Measurements from ENCODE around the gene CABP4. TPM values are rescaled to one million over a fixed set of nuclear protein-coding genes. Genes with fewer than 3 reads are reported as not detected.
"Not testable (repeated sequence)": the region's sequence is repeated elsewhere in the genome, so short reads cannot be mapped to it uniquely, and the experiment has no call there.

CABP4 gene
- total RNA-seq, 2 donors from 2014 or later = 3.1 TPM; not detected in 1

- Histone ChIP-seq H3K27me3 (no peaks in the 10 kb centered on the region), H3K36me3 (replicated peaks in 1 of 2; ENCODE audit: insufficient read depth in 1 of 2, low read depth in 2 of 2) (no peaks in the 10 kb centered on the region), H3K9me3 (no peaks in the 10 kb centered on the region), H3K27ac (no peak overlapping the region), H3K4me3 (no peak overlapping the region), H3K4me1 (peaks cover 38% of the 10 kb centered on the region)
- no peak for DNase-seq
- 75% methylated on average over 6 of the region's 6 CpGs for WGBS, 2 donors
- no peak for TF ChIP-seq POLR2A (IDR thresholded peaks at IDR 0.05)
- TF ChIP-seq, protein P1, sequence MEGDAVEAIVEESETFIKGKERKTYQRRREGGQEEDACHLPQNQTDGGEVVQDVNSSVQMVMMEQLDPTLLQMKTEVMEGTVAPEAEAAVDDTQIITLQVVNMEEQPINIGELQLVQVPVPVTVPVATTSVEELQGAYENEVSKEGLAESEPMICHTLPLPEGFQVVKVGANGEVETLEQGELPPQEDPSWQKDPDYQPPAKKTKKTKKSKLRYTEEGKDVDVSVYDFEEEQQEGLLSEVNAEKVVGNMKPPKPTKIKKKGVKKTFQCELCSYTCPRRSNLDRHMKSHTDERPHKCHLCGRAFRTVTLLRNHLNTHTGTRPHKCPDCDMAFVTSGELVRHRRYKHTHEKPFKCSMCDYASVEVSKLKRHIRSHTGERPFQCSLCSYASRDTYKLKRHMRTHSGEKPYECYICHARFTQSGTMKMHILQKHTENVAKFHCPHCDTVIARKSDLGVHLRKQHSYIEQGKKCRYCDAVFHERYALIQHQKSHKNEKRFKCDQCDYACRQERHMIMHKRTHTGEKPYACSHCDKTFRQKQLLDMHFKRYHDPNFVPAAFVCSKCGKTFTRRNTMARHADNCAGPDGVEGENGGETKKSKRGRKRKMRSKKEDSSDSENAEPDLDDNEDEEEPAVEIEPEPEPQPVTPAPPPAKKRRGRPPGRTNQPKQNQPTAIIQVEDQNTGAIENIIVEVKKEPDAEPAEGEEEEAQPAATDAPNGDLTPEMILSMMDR (IDR thresholded peaks at IDR 0.05) = no peak
- intact Hi-C loops (cut with DNase I) = no loop called here
- no peak for ATAC-seq
Measured at GRCh38 chr11:67422891-67423290, 32.3 kb upstream of the CABP4 start.

DNA sequence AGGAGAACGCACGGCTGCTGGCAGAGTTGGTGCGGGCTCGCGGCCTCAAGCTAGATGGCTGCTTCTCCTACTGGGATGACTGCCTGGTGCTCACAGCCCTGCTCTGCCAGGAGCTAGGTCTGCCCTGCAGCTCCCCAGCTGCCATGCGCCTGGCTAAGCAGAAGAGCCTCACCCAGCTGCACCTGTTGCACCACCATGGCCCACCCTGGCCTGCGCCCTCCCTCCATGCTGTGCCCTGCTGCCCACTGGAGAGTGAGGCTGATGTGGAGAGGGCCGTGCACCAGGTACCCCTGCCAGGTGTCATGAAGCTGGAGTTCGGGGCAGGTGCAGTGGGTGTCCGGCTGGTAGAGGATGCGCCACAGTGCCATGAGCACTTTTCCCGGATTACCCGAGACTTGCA lies 31.7 kb upstream of the CABP4 start:
- ATAC-seq (no peak), DNase-seq (no peak)
- H3K27me3 ChIP-seq = no peaks in the 10 kb centered on the region
- H3K27ac ChIP-seq = no peak overlapping the region
- H3K9me3 ChIP-seq = no peaks in the 10 kb centered on the region
- intact Hi-C loops (cut with DNase I) = no loop called here
- H3K4me1 ChIP-seq = peaks cover 33% of the 10 kb centered on the region
- WGBS, 2 donors = 94% methylated on average over 5 to 13 of the region's 13 CpGs
- H3K36me3 ChIP-seq (replicated peaks in 1 of 2; ENCODE audit: insufficient read depth in 1 of 2, low read depth in 2 of 2) = no peaks in the 10 kb centered on the region
- TF ChIP-seq, protein P1 (IDR thresholded peaks at IDR 0.05) = no peak
- TF ChIP-seq POLR2A (IDR thresholded peaks at IDR 0.05) = no peak
- H3K4me3 ChIP-seq = no peak overlapping the region

GRCh38 chr11:67423891-67424613 lies 31.1 kb upstream of the CABP4 start:
- intact Hi-C loops (cut with DNase I) = no loop called here
- no peaks in the 10 kb centered on the region for H3K9me3 ChIP-seq
- H3K36me3 ChIP-seq (replicated peaks in 1 of 2; ENCODE audit: insufficient read depth in 1 of 2, low read depth in 2 of 2) = no peaks in the 10 kb centered on the region
- peaks cover 29% of the 10 kb centered on the region for H3K4me1 ChIP-seq
- H3K27me3 ChIP-seq = no peaks in the 10 kb centered on the region
- H3K4me3 ChIP-seq = no peak overlapping the region
- H3K27ac ChIP-seq = no peak overlapping the region
- ATAC-seq (no peak), DNase-seq (no peak)
- 89% methylated on average over 31 of the region's 34 CpGs; no CpG with 5 or more reads in 1 of the 2 donors for WGBS, 2 donors
- no peak for TF ChIP-seq POLR2A (IDR thresholded peaks at IDR 0.05)
- TF ChIP-seq, protein P1 (IDR thresholded peaks at IDR 0.05) = no peak

- DNase-seq; H3K9me3 ChIP-seq; H3K27me3 ChIP-seq; ATAC-seq; intact Hi-C loops (cut with DNase I); H3K36me3 ChIP-seq (replicated peaks in 1 of 2; ENCODE audit: insufficient read depth in 1 of 2, low read depth in 2 of 2): not testable (repeated sequence)
- H3K4me1 ChIP-seq = peaks cover 23% of the 10 kb centered on the region
- 59 to 68% methylated on average over 19 of the region's 19 CpGs for WGBS, 2 donors
- peak overlapping the region; percentile 79 to 91 (median 86) for H3K27ac ChIP-seq
- peak overlapping the region in 1 of 2 donors; percentile 92 for H3K4me3 ChIP-seq
Measured at GRCh38 chr11:67427364-67427859, 27.7 kb upstream of the CABP4 start.

- Histone ChIP-seq H3K36me3 (replicated peaks in 1 of 2; ENCODE audit: insufficient read depth in 1 of 2, low read depth in 2 of 2) (peaks cover 0 to 4% of the 10 kb centered on the region in 2 donors), H3K27ac (peak within 1 kb of the TSS; percentile 79 to 91 (median 86)), H3K9me3 (no peaks in the 10 kb centered on the region), H3K4me3 (peak within 1 kb of the TSS; percentile 92 to 93), H3K4me1 (peaks cover 23% of the 10 kb centered on the region), H3K27me3 (no peaks in the 10 kb centered on the region)
- TF ChIP-seq, protein P1 (IDR thresholded peaks at IDR 0.05) = no peak
- peak; percentile 85 to 95 (median 94) for TF ChIP-seq POLR2A (IDR thresholded peaks at IDR 0.05)
- 0 to 1% methylated on average over 22 to 68 of the region's 68 CpGs for WGBS, 2 donors
- DNase-seq = peak; percentile 99 to 100 (median 99)
- peak; percentile 96 for ATAC-seq
- intact Hi-C loops (cut with DNase I) = no loop called here
Measured at GRCh38 chr11:67428052-67429001, 26.8 kb upstream of the CABP4 start, which contains the start of gene RPS6KB2. Gene RPS6KB2 (plus strand): TSS chr11:67428494. CDS start chr11:67428546, 52 bp downstream.
